Right lobe of liver (tissue), 4 donors: ENCODE data around the gene MAT2A.

Experiments
- CTCF ChIP-seq, 4 donors: fragments of 200-600 bp in 3 of 4; fragments of 450-650 bp in 1 of 4; IDR thresholded peaks; one replicate each; pipeline versions ENCODE4 v1.5.1 to v1.8.0; 2016 to 2022; ENCODE audit warnings: antibody characterized with exemption in 4 of 4, mild to moderate bottlenecking in 2 of 4
- POLR2A ChIP-seq: fragments of 450-650 bp; IDR thresholded peaks from one replicate; pipeline ENCODE4 v1.6.1; 2017; ENCODE audit warnings: antibody characterized with exemption, mild to moderate bottlenecking
- donor health status: DM: no; HTN: no; CAD: no.
- donor health status: DM: no; HTN: no; CAD: no.
- donor health status: DM: no; HTN: yes; CAD: no.

- TF ChIP-seq CTCF (IDR thresholded peaks at IDR 0.05) (no peak), POLR2A (no peak)
Observed at GRCh38 chr2:85536479-85536878, 2.5 kb upstream of the MAT2A start.
